Measurements from ENCODE around the gene MBD4. TPM values are rescaled to one million over a fixed set of nuclear protein-coding genes. Genes with fewer than 3 reads are reported as not detected.

Gene MBD4
- total RNA-seq, 1 donor from 2014 or later = 22.8 TPM

GRCh38 chr3:129419476-129419875 is 20.3 kb downstream of the MBD4 start:
- H3K4me2 ChIP-seq (ENCODE audit: low read length) = no peak overlapping the region
- no peak for FAIRE-seq
- peaks cover 3% of the 10 kb centered on the region for H3K27me3 Mint-ChIP-seq (ENCODE audit: low read depth, unreplicated experiment)
- TF ChIP-seq EZH2 (IDR thresholded peaks at IDR 0.05; ENCODE audit: insufficient read depth, low read length) = no peak
- no peak for TF ChIP-seq CTCF (IDR thresholded peaks at IDR 0.05; ENCODE audit: insufficient read depth, low read depth, low read length)
- H3K4me3 Mint-ChIP-seq (ENCODE audit: unreplicated experiment) = no peak overlapping the region
- peaks cover 9% of the 10 kb centered on the region for H3K4me1 Mint-ChIP-seq (ENCODE audit: low read depth, unreplicated experiment)
- H3K9me3 ChIP-seq (ENCODE audit: insufficient read depth, low read depth, low read length) = no peaks in the 10 kb centered on the region
- no peak overlapping the region for H3K27ac ChIP-seq (ENCODE audit: low read depth, low read length)
- H2AFZ ChIP-seq (ENCODE audit: low read depth, low read length) = no peak overlapping the region
- H3K79me2 ChIP-seq (ENCODE audit: insufficient read depth, low read length) = no peaks in the 10 kb centered on the region
- no peaks in the 10 kb centered on the region for H3K9me3 Mint-ChIP-seq (ENCODE audit: unreplicated experiment)
- H4K20me1 ChIP-seq (ENCODE audit: insufficient read depth, low read length) = no peaks in the 10 kb centered on the region
- H3K36me3 ChIP-seq (ENCODE audit: insufficient read depth, low read length) = no peaks in the 10 kb centered on the region
- no peak overlapping the region for H3K27ac Mint-ChIP-seq (ENCODE audit: unreplicated experiment)
- H3K36me3 Mint-ChIP-seq (ENCODE audit: low read depth, unreplicated experiment) = no peaks in the 10 kb centered on the region
- no peak overlapping the region for H3K4me3 ChIP-seq (ENCODE audit: insufficient read depth, low read depth, low read length)
- peaks cover 4% of the 10 kb centered on the region for H3K4me1 ChIP-seq (ENCODE audit: insufficient read depth, low read length)
- DNase-seq (ENCODE audit: low read depth) = no peak
- no peak overlapping the region for H3K9ac ChIP-seq (ENCODE audit: low read length)
- H3K27me3 ChIP-seq (ENCODE audit: insufficient read depth, low read length) = peaks cover 3% of the 10 kb centered on the region

DNA sequence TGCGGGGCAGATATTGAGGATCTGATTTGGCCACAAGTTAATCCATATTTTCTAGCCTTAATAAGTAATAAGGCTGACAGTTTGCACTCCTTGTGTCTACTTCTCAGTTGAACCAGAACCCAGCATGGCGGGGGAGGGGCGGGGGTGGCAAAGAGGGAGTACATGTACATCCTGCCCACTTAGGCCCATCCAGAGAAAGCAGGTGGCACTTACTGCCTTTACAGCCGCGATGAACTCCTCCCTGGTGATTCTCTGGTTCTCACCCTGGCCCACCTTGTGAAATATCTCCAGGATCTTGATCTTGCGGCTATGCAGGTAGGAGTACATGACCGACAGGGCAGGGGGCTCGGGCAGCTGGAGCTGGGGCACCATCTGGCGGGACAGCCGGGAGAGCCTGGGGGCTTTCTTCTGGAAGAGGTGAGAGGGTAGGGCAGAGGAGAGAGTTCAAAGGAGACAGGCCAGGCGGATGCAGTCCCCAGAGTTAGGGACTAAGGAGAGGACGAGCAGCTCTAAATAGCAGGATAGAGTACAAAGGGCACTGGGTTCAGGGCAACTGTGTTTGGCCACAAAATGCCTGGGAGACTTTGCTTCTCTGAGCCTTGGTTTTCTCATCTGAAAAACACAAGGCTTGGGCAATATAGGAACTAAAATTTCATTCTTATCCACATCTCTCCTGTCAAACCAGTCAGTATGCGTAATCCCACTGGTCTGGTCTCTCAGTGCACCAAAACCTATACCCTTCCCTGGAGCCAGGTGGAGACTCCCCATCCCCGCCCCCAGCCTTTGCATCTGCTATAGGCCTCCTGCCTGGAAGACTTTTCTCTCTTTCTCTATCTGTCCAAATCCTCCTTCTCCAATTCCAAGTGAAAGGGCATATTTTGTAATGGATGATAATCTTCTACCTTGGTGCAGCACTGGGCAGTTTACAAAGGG is 21.4 kb downstream of the MBD4 start:
- H3K4me1 Mint-ChIP-seq (ENCODE audit: low read depth, unreplicated experiment) = peaks cover 11% of the 10 kb centered on the region
- no peak overlapping the region for H3K9ac ChIP-seq (ENCODE audit: low read length)
- peaks cover 16% of the 10 kb centered on the region for H3K4me1 ChIP-seq (ENCODE audit: insufficient read depth, low read length)
- no peaks in the 10 kb centered on the region for H3K36me3 Mint-ChIP-seq (ENCODE audit: low read depth, unreplicated experiment)
- H3K4me2 ChIP-seq (ENCODE audit: low read length) = no peak overlapping the region
- no peaks in the 10 kb centered on the region for H3K9me3 ChIP-seq (ENCODE audit: insufficient read depth, low read depth, low read length)
- FAIRE-seq (no peak), DNase-seq (ENCODE audit: low read depth) (no peak)
- no peak overlapping the region for H3K4me3 Mint-ChIP-seq (ENCODE audit: unreplicated experiment)
- H3K4me3 ChIP-seq (ENCODE audit: insufficient read depth, low read depth, low read length) = no peak overlapping the region
- no peak overlapping the region for H2AFZ ChIP-seq (ENCODE audit: low read depth, low read length)
- H3K27ac ChIP-seq (ENCODE audit: low read depth, low read length) = no peak overlapping the region
- TF ChIP-seq CTCF (IDR thresholded peaks at IDR 0.05; ENCODE audit: insufficient read depth, low read depth, low read length) (no peak), EZH2 (IDR thresholded peaks at IDR 0.05; ENCODE audit: insufficient read depth, low read length) (no peak)
- H3K27ac Mint-ChIP-seq (ENCODE audit: unreplicated experiment) = no peak overlapping the region
- H4K20me1 ChIP-seq (ENCODE audit: insufficient read depth, low read length) = no peaks in the 10 kb centered on the region
- H3K79me2 ChIP-seq (ENCODE audit: insufficient read depth, low read length) = no peaks in the 10 kb centered on the region
- peaks cover 3% of the 10 kb centered on the region for H3K27me3 ChIP-seq (ENCODE audit: insufficient read depth, low read length)
- no peaks in the 10 kb centered on the region for H3K9me3 Mint-ChIP-seq (ENCODE audit: unreplicated experiment)
- H3K27me3 Mint-ChIP-seq (ENCODE audit: low read depth, unreplicated experiment) = peaks cover 3% of the 10 kb centered on the region
- H3K36me3 ChIP-seq (ENCODE audit: insufficient read depth, low read length) = no peaks in the 10 kb centered on the region

GRCh38 chr3:129417326-129417725 is 22.4 kb downstream of the MBD4 start:
- Mint-ChIP-seq H3K4me1 (ENCODE audit: low read depth, unreplicated experiment) (peaks cover 21% of the 10 kb centered on the region), H3K36me3 (ENCODE audit: low read depth, unreplicated experiment) (no peaks in the 10 kb centered on the region), H3K27ac (ENCODE audit: unreplicated experiment) (no peak overlapping the region), H3K9me3 (ENCODE audit: unreplicated experiment) (no peaks in the 10 kb centered on the region), H3K4me3 (ENCODE audit: unreplicated experiment) (no peak overlapping the region), H3K27me3 (ENCODE audit: low read depth, unreplicated experiment) (peaks cover 3% of the 10 kb centered on the region)
- H3K9ac ChIP-seq (ENCODE audit: low read length) = no peak overlapping the region
- no peaks in the 10 kb centered on the region for H3K79me2 ChIP-seq (ENCODE audit: insufficient read depth, low read length)
- DNase-seq (ENCODE audit: low read depth) = peak; percentile 71
- H3K27ac ChIP-seq (ENCODE audit: low read depth, low read length) = no peak overlapping the region
- no peak overlapping the region for H3K4me2 ChIP-seq (ENCODE audit: low read length)
- H3K36me3 ChIP-seq (ENCODE audit: insufficient read depth, low read length) = no peaks in the 10 kb centered on the region
- no peak overlapping the region for H3K4me3 ChIP-seq (ENCODE audit: insufficient read depth, low read depth, low read length)
- TF ChIP-seq EZH2 (IDR thresholded peaks at IDR 0.05; ENCODE audit: insufficient read depth, low read length) = no peak
- no peak for TF ChIP-seq CTCF (IDR thresholded peaks at IDR 0.05; ENCODE audit: insufficient read depth, low read depth, low read length)
- H3K4me1 ChIP-seq (ENCODE audit: insufficient read depth, low read length) = peaks cover 24% of the 10 kb centered on the region
- H2AFZ ChIP-seq (ENCODE audit: low read depth, low read length) = no peak overlapping the region
- H3K27me3 ChIP-seq (ENCODE audit: insufficient read depth, low read length) = peaks cover 3% of the 10 kb centered on the region
- H4K20me1 ChIP-seq (ENCODE audit: insufficient read depth, low read length) = no peaks in the 10 kb centered on the region
- FAIRE-seq = no peak
- H3K9me3 ChIP-seq (ENCODE audit: insufficient read depth, low read depth, low read length) = no peaks in the 10 kb centered on the region

Measured in astrocyte (in vitro differentiated cells and primary cell).